Body of pancreas (tissue), 4 donors: ENCODE measurements around the gene NOP58. TPM values are rescaled to one million over a fixed set of nuclear protein-coding genes. Genes with fewer than 3 reads are reported as not detected.

Source experiments
- ATAC-seq: fragments of 150-250 bp; one replicate; pipeline ENCODE4 v1.9.1; 2016
- DNase-seq, 4 donors: peaks; one replicate each; pipeline ENCODE4 v3.0.0-alpha.2; 2019
- H3K27ac ChIP-seq, 4 donors: fragments of 200-600 bp; sonication (generic); 1 replicate in 3 of 4; 2 replicates in 1 of 4; pipeline versions ENCODE4 v1.5.1 to v1.6.1; 2016 to 2019; ENCODE audit warnings: mild to moderate bottlenecking in 1 of 4, mixed read lengths in 1 of 4, moderate library complexity in 1 of 4
- H3K27me3 ChIP-seq, 2 donors: fragments of 200-600 bp; sonication (generic); one replicate each; pipeline ENCODE4 v1.6.0; 2016; ENCODE audit warnings: mild to moderate bottlenecking in 1 of 2
- H3K36me3 ChIP-seq, 2 donors: fragments of 200-600 bp; sonication (generic); replicated peaks in 1 of 2; 2 replicates each; pipeline ENCODE4 v1.5.1; 2016; ENCODE audit warnings: low read depth in 2 of 2; ENCODE audit not compliant: insufficient read depth in 1 of 2
- H3K4me1 ChIP-seq: fragments of 200-600 bp; sonication (generic); one replicate; pipeline ENCODE4 v1.6.0; 2016
- H3K4me3 ChIP-seq, 2 donors: fragments of 200-600 bp; sonication (generic); 1 replicate in 1 of 2; 2 replicates in 1 of 2; pipeline ENCODE4 v1.5.1; 2016 to 2019
- H3K9me3 ChIP-seq, 3 donors: fragments of 200-600 bp; sonication (generic); 1 replicate in 2 of 3; 2 replicates in 1 of 3; pipeline ENCODE4 v1.5.1; 2016
- CTCF ChIP-seq, 7 experiments: fragments of 450-650 bp in 4 of 7; fragments of 200-600 bp in 3 of 7; sonication (generic) in 3 of 7; IDR thresholded peaks; one replicate each; pipeline ENCODE4 v1.5.1; 2016 to 2019; ENCODE audit warnings: antibody characterized with exemption in 7 of 7
- POLR2A ChIP-seq, 3 donors: fragments of 450-650 bp; IDR thresholded peaks; one replicate each; pipeline ENCODE4 v1.6.1; 2016; ENCODE audit warnings: antibody characterized with exemption in 3 of 3, mild to moderate bottlenecking in 2 of 3
- WGBS, 2 donors: methylation state at CpG; one replicate each; pipeline ENCODE4 v1.1.5; 2017; 5-methylcytosine and 5-hydroxymethylcytosine counted together
- intact Hi-C: fragments of 100-400 bp; cut with DNase I; formaldehyde crosslinking; loops from one replicate; pipeline ENCODE4 v1.15.1; 2023
- total RNA-seq, 2 donors: library from RNA; depleted of rRNA; stranded (reverse); fragments of >200 nt; gene quantifications; one replicate each; pipeline ENCODE4 v1.1.0, GENCODE V29; 2016

The NOP58 gene
- total RNA-seq, 2 donors from 2014 or later, result 70.2 to 93.4 TPM

- Histone ChIP-seq H3K4me3 (no peak overlapping the region), H3K36me3 (no peaks in the 10 kb centered on the region), H3K9me3 (no peaks in the 10 kb centered on the region), H3K27me3 (no peaks in the 10 kb centered on the region), H3K27ac (no peak overlapping the region), H3K4me1 (peaks cover 6% of the 10 kb centered on the region)
- ATAC-seq, result no peak
- no peak for DNase-seq
- 91 to 98% methylated on average over 3 of the region's 3 CpGs for WGBS, 2 donors
- TF ChIP-seq POLR2A (IDR thresholded peaks at IDR 0.05), result no peak
- no peak for TF ChIP-seq CTCF (IDR thresholded peaks at IDR 0.05)
- intact Hi-C loops, result no loop called here
Measured at GRCh38 chr2:202322435-202322834, 56.9 kb downstream of the NOP58 start.

DNA sequence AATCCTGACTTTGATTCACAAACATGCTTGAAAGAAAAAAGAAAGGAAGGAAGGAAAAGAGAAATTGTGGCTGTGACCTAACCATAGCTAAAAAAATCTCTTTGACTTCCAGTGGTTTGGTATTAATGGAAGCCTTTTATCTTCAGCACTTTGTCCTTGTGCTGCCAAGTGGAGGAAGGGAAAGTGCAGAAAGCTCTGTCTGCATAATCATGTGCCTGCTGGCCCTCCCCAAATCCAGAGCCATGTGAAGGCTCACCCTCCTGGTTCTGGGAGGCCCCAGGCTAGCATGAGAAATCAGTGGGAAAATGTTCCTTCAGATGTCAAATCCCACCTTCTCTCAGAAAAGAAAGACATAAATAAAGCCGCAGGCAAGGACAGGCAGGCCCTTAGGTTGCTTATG is 62.3 kb downstream of the NOP58 start:
- Histone ChIP-seq H3K36me3 (no peaks in the 10 kb centered on the region), H3K4me3 (no peak overlapping the region), H3K9me3 (no peaks in the 10 kb centered on the region), H3K27ac (no peak overlapping the region), H3K4me1 (no peaks in the 10 kb centered on the region), H3K27me3 (no peaks in the 10 kb centered on the region)
- TF ChIP-seq POLR2A (IDR thresholded peaks at IDR 0.05), result no peak
- TF ChIP-seq CTCF (IDR thresholded peaks at IDR 0.05), result no peak
- ATAC-seq, result no peak
- DNase-seq, result no peak
- intact Hi-C loops, result no loop called here
- WGBS, 2 donors, result 80 to 94% methylated on average over 1 of the region's 1 CpG

DNA sequence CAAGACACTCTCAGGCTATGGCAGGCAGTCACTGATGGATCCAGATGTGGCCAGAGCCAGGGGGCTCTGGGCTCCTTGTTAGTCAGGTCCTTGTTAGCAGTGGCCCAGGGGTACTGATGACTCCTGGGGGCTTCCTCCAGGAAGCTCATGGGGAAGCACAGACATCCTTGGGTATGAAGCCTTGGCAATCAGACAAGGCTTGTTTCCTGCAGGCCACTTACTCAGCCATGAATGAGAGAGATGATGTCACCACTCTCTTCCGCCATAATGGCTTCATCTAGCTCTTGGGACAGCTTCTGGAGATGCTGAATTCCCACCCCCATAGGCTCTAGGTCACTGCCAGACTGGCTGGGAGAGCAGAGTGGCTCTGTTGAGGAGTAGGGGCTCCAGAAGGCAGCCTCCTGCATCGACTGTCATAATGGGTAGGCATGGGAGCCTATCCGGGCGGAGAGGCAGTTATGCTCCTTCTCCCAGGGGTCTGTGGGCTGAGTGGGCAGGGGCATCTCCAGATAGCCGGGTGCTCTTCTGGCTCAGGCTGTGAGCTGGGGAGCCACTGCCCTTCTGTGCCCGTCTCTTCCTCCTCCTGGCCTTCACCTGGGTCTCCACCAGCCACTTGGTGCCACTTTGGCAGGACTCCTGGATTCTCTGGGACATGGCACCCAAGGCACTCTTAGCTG is 70.4 kb downstream of the NOP58 start:
- TF ChIP-seq POLR2A (IDR thresholded peaks at IDR 0.05) (no peak), CTCF (IDR thresholded peaks at IDR 0.05) (no peak)
- H3K4me1 ChIP-seq, result no peaks in the 10 kb centered on the region
- DNase-seq, result no peak
- ATAC-seq, result no peak
- WGBS, 2 donors, result 85 to 100% methylated on average over 1 to 5 of the region's 6 CpGs
- no peak overlapping the region for H3K4me3 ChIP-seq
- no peaks in the 10 kb centered on the region for H3K27me3 ChIP-seq
- H3K9me3 ChIP-seq, result no peaks in the 10 kb centered on the region
- no peaks in the 10 kb centered on the region for H3K36me3 ChIP-seq
- H3K27ac ChIP-seq, result no peak overlapping the region
- intact Hi-C loops, result no loop called here

DNA sequence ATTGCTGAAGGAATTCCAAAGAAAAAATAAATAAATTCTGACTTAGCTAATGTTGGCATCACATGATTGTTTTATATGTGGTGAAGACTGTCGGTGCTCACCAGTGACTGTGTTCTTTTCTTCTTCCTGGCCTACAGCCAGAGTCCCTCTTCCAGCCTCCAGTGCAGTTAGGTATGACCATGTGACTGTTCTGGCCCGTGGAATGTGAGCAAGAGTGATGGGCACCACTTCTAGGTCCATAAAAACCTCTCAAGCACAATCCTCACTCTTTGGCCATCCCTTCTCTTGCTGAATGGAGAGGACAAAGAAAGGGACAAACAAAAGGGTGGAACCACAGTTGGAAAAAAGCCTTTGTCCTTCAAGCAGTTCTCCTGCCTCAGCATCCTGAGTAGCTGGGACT is 71.6 kb downstream of the NOP58 start:
- no peaks in the 10 kb centered on the region for H3K27me3 ChIP-seq
- WGBS, 2 donors, result 49 to 59% methylated on average over 2 of the region's 2 CpGs

More for the DNA sequence above, 71.6 kb downstream of the NOP58 start:
- Histone ChIP-seq H3K4me1 (no peaks in the 10 kb centered on the region), H3K36me3 (no peaks in the 10 kb centered on the region), H3K4me3 (no peak overlapping the region), H3K9me3 (no peaks in the 10 kb centered on the region), H3K27ac (no peak overlapping the region)
- intact Hi-C loops, result no loop called here
- ATAC-seq, result no peak
- TF ChIP-seq CTCF (IDR thresholded peaks at IDR 0.05) (no peak), POLR2A (IDR thresholded peaks at IDR 0.05) (no peak)
- no peak for DNase-seq
